Measurements from ENCODE around the gene IVNS1ABP.
"Not testable (repeated sequence)": the region's sequence is repeated elsewhere in the genome, so short reads cannot be mapped to it uniquely, and the experiment has no call there.

IVNS1ABP gene

DNA sequence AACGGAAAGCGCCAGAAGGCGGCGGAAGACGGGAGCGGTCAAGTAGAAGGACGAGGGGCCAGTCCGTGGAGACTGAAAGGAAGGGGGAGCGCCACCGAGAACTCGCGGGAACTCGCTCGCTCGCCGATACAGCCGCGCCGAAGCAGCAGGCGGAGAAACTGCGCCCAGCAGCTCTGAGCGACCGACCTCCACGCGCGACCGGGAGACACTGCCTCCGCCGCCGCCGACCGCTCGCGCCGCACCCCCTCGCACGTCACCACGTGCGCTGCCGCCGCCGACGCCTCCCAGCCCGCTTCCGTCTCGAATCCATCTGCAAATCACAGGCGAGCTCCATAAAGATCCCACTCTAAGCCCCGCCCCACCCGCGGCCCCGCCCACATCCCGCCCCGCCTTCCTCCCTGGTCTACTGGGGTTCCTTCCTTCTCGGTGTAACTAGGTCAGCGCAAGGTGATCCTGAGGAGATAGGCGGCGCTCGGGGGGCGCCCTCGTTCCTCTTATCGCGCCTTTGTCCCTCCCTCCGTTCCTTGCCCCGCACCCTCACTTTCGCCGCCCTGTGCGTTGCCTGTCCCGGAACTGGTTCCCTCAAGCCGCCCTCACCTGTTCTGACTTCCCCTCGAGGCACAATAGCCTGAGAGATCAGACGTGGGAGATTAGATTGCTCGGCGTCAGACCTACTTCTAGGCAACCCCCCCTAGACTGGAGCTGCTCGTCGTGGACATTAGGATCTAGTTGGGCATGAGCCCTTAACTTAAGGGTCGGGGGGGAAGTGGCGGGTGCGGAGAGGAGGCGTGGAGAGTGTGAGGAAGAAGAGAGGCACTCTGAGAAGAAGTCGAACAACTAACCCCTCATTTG, at the start of gene IVNS1ABP:
IVNS1ABP (minus strand) TSS at position 210 of the 852 bp plus-strand sequence. CDS start 7,750 bp downstream, outside the sequence.
- DNase-seq (ENCODE audit: low spot score) = peak; percentile 94

DNA sequence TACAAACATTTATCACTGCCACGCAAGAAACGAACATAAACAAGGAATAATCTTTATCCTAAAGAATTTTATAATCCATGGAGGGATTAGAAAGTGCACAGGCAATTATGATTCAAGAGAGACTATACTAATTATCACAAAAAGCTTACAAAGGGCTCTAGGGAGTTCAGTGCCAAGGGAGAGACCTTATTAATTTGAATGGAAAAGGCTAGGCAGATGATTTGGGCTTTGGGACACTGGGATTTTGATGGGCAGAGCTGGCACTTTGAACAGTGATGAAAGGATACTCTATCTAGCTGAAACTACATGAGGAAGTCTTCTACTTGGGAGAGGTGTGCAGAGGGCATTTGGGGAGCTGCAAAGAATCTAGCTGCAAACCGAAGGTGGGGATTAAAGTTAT, 48.9 kb upstream of the IVNS1ABP start:
- DNase-seq (ENCODE audit: low spot score) = no peak

DNA sequence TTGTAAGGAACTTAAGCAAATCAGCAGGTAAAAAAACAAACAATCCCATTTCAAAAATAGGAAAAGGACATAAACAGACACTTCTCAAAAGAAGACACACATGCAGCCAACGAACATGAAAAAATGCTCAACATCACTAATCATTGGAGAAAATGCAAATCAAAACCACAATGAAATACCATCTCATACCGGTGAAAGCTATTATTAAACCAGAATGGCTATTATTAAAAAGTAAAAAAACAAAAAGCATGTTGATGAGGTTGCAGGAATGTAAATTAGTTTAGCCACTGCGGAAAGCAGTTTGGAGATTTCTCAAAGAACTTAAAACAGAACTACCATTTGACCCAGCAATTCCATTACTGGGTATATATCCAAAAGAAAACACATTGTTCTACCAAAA, 47.5 kb upstream of the IVNS1ABP start:
- DNase-seq (ENCODE audit: low spot score) = not testable (repeated sequence)

DNA sequence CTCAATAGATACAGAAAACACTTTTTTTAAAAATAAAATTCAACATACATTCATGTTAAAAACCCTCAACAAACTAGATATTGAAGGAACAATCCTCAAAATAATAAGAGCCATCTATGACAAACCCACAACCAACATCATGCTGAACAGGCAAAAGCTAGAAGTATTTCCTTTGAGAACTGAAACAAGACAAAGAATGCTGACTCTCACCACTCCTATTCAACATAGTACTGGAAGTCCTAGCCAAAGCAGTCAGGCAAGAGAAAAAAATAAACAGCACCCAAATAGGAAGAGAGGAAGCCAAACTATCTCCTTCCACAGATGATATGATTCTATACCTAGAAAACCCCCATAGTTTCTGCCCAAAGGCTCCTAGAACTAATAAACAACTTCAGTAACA, 46.2 kb upstream of the IVNS1ABP start:
- DNase-seq (ENCODE audit: low spot score) = no peak

DNA sequence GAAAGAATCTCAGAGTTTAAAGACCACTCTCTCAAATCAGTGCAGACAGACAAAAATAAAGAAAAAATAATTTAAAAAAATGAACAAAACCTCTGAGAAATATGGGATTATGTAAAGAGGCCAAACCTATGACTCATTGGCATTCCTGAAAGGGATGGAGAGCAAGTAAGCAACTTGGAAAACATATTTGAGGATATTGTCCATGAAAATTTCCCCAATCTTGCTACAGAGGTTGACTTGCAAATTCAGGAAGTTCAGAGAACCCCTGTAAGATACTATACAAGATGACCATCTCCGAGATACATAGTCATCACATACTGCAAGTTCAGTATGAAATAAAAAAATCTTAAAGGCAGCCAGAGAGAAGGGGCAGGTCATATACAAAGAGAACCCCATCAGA, 43.7 kb upstream of the IVNS1ABP start:
- DNase-seq (ENCODE audit: low spot score) = no peak

DNA sequence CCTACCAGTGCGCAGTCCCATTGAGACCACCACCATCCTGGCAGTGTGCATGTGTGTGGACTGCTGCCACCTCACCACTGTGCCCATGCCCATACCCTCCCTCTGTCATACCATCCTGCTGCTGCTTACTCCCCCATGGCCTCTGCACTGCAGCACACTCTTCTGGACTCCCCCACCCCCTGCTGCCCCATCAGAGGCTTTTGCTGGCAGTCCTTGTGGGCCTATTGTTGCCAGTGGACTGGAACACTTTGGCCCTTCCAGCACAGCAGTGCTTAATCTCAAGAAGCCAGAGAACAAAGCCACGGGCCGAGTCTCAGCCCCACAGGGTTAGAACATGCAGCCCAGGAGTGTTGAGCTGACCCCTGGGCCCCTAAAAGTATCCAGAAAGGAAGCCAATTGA, 41.9 kb upstream of the IVNS1ABP start:
- no peak for DNase-seq (ENCODE audit: low spot score)

DNA sequence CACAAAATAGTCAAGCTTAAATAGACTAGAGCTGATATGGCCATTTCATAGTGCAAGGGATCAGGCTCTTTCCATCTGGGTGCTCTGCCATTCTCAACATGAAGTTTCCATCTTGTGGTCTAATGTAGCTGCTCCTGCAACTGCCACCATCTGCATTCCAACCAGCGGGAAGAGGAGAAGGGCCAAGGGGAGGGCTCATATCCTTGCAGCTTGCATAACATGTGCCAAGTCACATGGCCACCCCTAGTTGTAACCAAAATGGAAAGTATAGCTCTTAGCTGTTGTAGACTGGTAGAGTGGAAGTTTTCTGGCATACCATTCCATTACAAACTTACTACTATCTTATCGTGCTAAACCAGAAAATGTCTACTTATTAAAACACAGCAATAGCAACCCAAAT, 38.9 kb upstream of the IVNS1ABP start:
- no peak for DNase-seq (ENCODE audit: low spot score)

DNA sequence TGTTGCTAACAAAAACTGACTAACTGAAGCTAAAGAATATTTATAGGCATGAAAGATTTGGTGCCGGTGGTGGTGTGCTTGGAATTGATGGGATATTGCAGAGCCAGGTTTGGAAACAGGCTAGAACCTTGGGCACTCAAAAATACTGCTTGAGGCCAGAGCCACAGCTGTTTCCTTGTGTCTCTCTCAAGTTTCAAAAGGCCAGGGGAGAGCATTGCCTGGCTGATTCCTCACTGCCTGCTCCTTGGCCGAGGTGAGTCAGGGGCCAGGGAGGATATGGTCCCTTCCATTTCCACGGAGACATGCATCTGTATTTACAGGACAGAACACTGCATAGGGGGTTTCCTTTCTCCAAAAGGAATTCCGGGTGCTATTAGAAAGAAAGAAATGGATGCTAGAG, 36.1 kb upstream of the IVNS1ABP start:
- no peak for DNase-seq (ENCODE audit: low spot score)

DNA sequence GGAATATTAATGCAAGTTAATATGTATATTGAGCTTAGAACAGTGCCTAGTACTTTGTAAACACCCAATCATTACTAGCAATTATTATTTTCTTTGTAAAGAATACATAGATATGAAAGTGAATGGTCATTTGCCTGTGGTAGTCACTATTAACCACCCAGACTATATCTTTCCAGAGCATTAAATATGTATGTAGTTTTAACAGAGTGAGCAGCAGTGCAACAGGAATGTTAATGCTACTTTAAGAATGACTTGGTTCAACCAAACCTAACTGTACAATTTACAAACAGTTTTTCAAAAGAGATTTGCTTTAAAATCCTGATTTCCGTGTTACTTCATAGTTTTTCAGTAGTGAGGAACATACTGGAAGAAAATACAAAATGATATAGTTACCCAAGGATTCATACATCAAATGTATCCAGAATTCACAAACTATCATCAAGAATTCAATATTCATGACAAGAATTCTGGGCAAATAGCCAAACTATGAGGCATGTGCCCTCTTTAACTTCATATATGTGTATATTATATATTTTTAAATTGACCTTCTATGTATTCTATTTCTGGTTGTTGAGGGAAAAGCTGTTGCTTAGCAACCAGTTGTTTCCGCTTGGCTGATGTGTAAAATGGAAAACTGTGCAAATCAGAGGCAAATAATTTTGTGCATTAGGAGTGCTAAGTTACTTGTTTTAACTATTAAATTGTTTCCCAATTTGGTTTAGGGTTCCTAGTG, 34.9 kb upstream of the IVNS1ABP start:
- DNase-seq (ENCODE audit: low spot score) = no peak

DNA sequence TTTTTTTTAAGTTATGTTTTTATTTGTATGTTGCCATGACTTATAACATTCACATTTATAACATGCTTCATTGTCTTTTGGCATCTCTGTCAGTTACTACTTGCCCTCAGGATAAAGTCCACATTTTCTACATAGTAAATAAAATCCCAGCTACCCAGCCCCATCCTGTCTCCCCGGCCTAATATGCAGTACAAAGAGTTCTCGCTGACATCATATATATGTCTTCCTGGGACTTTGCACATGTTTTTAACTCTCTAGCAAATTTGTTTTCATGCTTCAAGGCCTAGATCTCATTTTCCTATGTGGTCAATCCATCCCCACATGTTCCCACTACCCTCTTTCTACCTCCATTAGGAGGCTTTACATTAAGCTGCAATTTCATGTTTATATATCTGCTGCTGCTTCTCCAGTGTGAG, 33.0 kb upstream of the IVNS1ABP start:
- DNase-seq (ENCODE audit: low spot score) = peak; percentile 37

DNA sequence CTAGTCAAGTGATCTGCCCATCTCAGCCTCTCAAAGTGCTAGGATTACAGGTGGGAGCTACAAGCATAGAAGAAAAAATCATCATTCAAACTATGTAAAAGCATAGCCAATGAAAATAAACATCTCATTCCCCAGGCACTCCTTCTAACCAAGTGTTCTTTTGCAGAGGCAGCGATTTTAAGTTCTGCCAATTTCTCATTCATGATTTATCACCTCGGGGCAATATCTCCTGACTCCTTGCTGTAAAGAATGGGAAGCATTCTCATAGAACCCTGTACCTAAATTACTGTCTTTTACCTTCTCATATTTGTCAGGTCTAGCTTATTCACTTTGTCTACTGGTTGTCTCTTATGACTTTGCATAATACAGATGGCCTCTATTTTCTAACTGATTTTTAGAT, 32.5 kb upstream of the IVNS1ABP start:
- DNase-seq (ENCODE audit: low spot score) = no peak

DNA sequence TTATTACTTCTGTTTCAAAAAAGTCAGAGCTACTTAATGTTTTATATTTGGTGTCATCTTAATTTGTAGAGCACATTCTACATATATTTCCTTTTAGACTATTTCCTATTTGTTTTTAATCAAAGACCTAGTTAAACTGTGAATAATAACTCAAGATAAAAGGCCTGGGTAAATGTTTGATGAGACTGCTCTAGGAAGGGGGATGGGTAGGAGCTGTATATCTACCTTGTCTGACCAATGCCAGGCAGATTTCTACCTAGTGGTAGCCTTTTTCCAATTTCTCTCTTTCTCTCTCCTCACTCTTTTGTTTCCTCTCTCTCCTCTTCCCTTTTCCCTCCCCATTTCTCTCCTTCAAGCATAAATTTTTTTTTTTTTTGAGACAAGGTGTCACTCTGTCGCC, 31.9 kb upstream of the IVNS1ABP start:
- no peak for DNase-seq (ENCODE audit: low spot score)

DNA sequence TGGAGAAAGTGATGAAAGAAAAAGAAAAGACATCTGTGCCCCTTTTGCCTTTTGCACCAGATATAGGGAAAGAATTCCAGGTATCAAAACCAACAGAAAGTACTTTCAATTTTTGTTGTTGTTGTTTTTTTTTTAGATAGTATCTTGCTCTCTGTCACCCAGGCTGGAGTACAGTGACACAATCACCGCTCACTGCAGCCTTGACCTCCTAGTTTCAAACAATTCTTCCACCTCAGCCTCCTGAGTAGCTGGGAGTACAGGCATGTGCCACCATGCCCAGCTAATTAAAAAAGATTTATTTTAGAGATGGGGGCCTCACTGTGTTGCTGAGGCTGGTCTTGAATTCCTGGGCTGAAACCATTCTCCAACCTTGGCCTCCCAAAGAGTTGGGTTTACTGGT, 31.3 kb upstream of the IVNS1ABP start:
- no peak for DNase-seq (ENCODE audit: low spot score)

DNA sequence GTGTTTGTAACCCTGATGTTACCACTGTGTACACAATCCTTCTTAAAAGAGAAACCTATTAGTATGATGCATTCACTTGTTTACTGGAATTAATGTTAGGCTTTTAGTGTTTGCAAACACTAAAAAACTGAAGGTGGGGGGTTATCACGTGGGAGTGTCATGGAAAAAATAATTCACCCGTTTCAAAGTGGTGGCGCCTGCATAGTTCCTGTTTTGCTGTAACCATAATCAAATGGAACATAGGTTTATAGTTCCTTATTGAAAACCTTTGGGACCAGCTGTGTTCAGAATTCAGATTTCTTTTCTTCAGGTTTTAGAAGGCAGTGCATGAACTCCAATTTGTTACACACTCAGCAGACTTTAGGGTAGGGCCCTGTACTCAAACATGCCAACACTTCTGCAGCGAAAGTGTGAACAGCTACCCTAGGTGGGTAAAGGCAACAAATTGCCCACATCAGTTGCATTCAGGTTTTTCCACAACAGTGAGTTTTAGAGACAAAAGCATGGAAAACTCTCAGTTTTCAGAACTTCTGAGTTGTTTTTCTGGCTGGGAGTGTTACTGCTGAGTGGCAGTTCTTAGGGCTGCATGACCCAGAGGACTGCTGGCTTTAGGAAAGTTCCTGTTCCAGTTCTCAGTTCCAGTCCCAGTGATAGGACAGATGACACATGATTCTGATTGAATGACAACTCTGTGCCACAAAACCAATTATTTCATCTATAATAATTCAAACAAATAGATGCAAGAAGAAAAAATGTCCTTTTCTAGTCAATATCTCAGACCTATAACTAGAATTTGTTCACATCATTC, 29.1 kb upstream of the IVNS1ABP start:
- no peak for DNase-seq (ENCODE audit: low spot score)

DNA sequence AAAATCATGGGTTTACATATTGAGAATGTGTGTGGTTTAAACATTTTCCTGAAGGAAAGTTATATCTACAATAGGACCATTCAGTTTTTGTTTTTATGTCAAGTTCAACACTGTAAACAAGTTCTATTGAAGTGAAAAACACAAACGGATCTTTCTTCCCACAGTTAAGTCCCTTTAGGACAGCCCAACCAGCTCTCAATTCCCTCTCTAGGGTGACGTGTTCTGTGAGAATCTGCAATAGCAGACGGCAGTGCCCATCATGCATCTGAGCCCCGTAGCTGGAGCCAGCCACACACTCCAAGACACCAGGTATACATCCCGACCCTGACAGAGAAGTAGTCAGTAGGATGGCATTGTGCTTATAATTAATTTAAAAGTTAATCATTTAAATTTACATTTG, 26.3 kb upstream of the IVNS1ABP start:
- no peak for DNase-seq (ENCODE audit: low spot score)

DNA sequence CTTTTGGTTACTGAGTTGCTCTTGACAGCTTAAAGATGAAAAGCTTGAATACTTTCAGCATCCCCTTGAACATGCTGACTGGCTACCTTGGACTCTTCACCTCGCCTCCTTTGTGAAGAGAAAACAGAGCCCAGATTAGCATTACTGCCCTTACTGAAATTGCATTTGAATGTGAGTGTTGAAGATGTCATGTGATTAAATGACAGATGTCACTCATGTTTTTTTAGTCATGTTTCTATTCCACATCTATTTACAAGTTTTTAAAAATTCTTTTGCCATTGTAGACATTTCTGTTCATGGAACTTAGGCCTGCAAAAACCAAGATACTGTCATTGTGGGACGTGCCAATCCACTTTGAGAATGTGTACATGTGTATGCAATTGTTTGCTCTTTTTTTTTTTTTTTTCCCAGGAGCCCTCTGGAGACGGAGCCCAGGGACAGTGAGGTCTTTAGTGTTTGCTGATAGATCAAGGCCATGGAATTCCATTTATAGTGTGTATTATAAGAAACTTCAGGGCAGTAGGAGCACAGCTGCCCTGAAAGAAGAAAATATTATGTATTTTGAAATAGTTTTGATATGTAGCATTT, 25.7 kb upstream of the IVNS1ABP start:
- DNase-seq (ENCODE audit: low spot score) = no peak

DNA sequence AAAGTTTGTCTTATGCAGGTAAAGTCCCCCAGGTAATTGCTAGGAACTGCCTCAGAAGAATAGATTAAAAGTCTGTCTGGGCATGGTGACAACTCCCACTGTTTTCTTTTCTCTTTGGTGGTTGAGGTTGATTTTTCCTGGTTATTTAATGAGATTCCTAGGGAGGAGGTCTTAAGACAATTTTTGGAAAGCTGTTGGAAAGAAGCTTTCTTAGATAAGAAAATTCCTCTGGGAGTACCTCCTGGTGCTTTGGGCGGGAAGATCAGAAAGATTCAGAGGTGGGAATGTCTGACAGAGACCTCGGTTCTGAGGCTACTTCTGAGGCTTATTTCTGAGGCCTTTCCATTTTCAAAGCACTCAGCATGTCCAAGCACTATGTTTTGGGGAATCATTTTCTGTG, 25.0 kb upstream of the IVNS1ABP start:
- no peak for DNase-seq (ENCODE audit: low spot score)

DNA sequence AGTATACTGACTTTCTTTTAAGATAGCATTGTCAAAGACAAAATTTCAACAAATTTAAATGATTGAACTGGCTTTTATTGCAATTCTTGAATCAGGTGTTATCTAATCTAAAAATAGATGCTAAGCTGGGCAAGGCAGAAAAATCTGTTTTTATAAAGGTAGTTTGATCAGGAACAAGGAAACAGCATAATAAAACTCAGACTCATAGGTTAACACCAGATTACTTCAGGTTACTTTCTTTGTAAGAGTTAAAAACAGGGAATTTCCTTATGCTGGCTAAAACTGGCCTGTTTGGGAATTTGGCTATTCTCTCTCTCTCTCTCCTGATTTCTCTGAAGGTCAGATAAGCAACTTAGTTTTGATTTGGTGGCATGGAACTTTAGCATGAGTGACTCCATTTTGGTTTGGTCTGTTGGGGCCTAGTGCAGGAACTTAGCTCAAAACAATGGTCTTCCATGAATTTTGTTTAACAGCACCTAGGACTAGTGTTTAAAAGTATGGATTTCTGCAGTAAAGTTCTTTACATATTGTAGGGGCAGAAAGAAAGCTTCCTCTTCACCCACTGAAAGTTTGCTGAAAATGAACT, 24.2 kb upstream of the IVNS1ABP start:
- DNase-seq (ENCODE audit: low spot score) = no peak

DNA sequence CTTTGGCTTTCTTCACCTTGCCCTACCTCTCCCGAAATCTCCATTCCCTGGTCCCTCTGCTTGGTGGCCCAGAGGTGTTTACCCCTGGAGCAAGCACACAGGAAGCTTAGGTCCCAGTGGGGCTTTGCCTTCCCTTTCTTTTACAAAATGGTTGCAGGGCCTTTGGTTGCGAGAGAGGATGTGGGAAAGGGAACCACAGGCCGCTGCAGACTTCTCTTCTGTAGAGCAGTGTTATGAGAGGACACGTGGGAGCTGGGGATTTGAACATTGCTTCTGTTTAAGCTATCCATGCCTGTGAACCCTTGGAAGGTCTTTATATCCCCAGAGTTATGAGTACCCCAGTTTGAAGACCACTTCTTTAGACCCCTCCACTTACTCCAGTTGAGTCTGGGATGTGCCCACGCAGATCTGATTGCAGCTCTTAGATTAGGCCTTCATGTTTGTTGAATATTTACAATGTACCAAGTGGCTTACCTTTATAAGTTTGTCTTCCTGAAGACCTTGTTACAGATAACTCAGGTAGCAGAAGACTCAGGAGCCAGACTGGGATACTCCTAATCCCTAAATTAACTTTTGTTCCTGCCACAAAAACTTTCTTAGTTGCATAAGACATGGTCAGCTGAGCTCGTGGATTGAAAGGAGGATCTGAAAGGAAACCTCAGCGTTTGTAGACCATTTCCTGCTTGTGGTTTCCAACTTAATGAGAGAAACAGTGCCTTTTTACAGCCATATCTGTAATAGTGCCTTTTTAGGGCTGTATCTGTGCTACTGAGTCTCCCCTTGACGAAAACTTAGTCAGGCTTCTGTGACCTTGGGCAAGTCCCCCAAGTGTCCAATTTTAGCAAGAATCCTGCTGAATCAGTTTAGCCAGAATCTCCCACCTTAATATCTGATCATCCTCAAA, 21.9 kb upstream of the IVNS1ABP start:
- DNase-seq (ENCODE audit: low spot score) = no peak

DNA sequence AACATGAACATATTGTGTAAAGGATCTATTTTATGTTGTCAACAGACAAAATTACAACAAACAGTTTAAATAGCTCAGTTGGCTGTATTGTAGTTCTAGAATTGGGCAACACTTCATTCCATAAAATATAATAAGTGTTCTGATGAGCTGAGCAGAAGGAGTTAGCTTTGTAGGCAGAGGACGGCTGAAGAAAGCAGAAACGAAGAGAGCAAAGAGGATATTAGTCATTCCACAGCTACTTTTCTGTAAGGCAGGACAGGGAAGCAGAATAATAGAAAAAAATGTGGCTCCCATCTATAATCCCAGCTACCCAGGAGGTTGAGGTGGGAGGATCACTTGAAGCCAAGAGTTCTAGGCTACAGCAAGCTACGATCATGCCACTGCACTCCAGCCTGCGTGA, 20.2 kb upstream of the IVNS1ABP start:
- no peak for DNase-seq (ENCODE audit: low spot score)

DNA sequence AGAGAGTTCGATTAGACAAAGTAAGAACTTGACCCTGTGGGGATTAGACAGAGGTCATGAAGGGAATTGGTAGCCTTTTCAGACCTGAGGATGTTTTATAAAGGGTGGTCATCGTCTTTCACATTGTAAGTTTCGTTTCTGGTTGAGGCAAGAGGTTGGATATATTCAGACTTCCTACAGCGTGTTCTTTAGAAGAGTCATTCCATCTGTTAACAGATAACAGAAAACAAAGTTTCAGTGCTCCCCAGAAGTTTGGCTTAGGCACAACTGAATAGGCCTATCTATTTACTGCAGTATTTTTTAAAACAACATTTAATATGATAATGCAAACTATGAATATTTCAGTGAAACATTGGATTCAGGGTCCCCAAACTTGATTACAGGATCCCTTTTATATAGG, 17.1 kb upstream of the IVNS1ABP start:
- DNase-seq (ENCODE audit: low spot score) = no peak

Data from SW480 (cell line).